Measurements from ENCODE around the gene LZTR1.
"Not testable (repeated sequence)": the region's sequence is repeated elsewhere in the genome, so short reads cannot be mapped to it uniquely, and the experiment has no call there.

LZTR1 gene

DNA sequence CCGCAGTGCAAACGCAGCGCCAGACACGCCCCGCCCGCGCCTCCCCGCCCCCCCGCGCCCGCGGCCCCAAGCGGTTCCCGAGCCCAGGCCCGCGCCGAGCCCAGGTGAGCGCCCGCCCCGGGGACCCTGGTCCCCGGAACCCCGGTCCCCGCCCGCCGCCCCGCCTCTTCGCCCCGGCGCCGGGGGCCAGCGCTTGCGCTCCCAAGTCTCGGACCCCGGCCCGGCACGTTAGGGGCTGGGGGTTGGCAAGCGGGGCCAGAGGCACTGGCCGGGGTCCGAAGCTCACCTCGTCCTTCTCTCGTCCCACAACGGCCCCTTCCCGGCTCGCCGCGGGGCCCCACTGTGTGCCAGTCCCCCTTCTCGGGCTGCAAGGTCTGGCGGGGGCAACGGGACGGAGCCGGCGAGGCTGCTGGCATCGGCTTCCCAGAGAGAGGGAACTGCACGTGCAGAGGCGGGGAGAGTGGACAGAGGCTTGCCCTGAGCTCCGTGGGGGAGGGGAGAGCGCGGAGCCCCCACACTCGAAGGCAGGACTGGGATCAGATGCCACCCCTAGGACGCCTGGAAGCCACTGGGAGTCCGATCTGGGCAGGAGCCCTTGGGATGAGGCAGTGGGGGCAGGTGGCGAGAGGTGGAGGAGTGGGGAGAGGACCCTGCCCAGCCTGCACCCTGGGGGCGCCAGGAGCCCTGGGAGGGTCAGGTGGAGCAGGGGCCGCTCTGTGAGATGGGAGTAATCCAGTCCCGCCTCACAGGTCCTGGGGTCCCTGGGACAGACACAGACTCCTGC, 16.8 kb upstream of the LZTR1 start:
- no peak for DNase-seq (ENCODE audit: extremely low read depth, low read depth)
- TF ChIP-seq, protein P1, sequence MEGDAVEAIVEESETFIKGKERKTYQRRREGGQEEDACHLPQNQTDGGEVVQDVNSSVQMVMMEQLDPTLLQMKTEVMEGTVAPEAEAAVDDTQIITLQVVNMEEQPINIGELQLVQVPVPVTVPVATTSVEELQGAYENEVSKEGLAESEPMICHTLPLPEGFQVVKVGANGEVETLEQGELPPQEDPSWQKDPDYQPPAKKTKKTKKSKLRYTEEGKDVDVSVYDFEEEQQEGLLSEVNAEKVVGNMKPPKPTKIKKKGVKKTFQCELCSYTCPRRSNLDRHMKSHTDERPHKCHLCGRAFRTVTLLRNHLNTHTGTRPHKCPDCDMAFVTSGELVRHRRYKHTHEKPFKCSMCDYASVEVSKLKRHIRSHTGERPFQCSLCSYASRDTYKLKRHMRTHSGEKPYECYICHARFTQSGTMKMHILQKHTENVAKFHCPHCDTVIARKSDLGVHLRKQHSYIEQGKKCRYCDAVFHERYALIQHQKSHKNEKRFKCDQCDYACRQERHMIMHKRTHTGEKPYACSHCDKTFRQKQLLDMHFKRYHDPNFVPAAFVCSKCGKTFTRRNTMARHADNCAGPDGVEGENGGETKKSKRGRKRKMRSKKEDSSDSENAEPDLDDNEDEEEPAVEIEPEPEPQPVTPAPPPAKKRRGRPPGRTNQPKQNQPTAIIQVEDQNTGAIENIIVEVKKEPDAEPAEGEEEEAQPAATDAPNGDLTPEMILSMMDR (IDR thresholded peaks at IDR 0.05; ENCODE audit: low read depth, low read length) = no peak

- TF ChIP-seq, protein P1 (IDR thresholded peaks at IDR 0.05; ENCODE audit: low read depth, low read length) = no peak
- DNase-seq (ENCODE audit: extremely low read depth, low read depth) = no peak
Observed at GRCh38 chr22:20965888-20966855, 15.9 kb upstream of the LZTR1 start.

DNA sequence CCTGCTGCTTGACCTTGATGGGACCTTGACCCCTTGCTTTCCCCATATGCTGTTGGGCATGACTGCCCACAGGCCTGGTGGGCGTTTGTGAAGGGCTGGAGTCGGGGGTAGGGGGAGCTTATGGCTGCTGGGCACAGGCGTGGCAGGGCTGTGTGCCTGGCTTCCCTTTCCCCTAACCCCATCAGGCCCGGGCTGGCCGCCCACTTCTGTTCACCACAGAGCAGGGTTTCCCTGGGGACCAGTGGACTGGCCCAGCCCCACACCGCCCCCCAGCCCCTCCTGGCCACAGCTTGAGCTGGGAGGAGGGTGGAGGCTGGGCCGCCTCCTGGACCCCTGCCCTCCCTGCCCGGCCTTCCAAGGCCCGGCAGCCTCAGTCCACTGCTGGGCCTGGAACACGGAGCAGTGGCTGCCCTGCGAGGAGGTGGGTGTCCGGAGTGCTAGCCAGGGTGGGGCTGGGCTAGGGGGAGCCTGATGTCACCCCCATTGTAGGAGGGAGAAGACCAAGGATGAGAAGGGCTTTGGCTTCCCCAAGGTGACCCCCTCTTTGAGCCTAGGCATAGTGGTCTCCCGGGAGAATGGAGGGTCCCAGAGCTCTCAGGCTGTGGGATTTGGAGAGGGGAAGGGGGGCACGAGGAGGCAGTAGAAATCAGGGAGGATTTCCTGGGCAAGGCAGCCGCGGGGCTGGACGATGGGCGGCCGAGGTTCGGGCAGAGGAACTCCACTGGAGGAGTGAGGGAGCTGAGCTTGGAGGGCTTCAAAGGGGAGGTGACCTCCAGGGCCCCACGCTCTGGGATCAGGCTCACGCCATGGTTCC, 15.0 kb upstream of the LZTR1 start, which contains the start of gene AIFM3:
Gene AIFM3 (plus strand): TSS at position 373 of the 814 bp plus-strand sequence. CDS start 690 bp downstream, outside the sequence.
- DNase-seq (ENCODE audit: extremely low read depth, low read depth) = no peak
- TF ChIP-seq, protein P1 (IDR thresholded peaks at IDR 0.05; ENCODE audit: low read depth, low read length) = no peak

DNA sequence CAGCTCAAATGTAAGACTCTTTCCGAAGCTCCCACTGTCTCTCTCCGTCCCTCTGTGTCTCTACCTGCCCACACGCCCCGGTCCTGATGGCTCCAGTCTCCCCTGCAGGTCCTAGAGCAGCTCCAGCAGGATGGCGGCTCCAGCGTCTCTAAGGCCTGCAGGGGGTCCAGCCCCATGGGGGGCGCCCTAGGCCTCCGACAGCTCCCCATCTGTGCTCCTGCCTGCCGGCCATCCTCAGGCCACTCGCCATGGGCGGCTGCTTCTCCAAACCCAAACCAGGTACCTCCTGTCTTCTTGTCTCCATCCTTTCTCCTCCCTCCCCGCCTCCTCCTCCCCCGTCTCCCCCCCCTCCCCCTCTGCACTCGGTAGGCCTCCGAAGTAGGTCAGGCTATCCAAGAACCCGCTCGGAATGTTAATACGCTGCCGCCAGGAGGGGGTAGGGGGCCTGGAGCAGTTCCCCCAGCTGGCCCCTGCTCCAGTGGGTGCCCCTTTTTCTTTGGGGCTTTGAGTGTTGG, 14.3 kb upstream of the LZTR1 start:
- TF ChIP-seq, protein P1 (IDR thresholded peaks at IDR 0.05; ENCODE audit: low read depth, low read length) = no peak
- DNase-seq (ENCODE audit: extremely low read depth, low read depth) = no peak

- DNase-seq (ENCODE audit: extremely low read depth, low read depth) = no peak
- TF ChIP-seq, protein P1 (IDR thresholded peaks at IDR 0.05; ENCODE audit: low read depth, low read length) = no peak
Observed at GRCh38 chr22:20968281-20968977, 13.7 kb upstream of the LZTR1 start.

DNA sequence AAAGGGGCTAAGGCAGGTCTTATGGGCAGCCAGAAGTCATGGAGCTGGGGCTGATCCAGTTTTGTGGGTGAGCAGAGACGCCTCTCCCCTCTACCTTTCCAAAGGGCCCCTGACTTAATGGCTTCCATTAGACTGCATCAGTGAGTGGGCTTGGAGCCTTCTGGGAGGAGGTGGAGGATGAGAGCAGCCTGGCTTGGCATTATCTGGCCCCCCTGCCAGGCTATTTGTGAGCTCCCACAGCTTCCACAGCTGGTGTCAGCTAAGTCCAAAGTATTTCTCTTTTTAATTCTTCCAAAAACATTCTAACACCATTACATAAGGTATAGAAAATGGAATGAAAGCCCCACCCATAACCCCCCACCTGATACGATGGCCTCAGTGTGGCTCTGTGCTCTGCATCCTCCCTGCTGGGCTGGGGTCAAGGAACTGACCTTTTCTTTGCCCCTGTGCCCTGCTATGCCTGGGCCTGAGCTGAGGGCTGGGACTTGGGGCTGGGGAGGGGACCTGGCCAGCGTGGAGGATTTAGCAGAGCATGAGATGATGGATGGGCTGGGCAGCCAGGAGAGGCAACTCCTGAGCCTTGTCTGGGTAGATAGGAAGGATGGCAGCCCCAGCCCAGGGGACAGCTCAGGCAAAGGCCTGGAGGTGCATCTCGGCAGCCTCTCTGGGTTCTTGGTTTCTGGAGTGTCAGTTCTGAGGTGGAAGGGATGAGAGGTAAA, 11.0 kb upstream of the LZTR1 start:
- TF ChIP-seq, protein P1 (IDR thresholded peaks at IDR 0.05; ENCODE audit: low read depth, low read length) = no peak
- DNase-seq (ENCODE audit: extremely low read depth, low read depth) = no peak

DNA sequence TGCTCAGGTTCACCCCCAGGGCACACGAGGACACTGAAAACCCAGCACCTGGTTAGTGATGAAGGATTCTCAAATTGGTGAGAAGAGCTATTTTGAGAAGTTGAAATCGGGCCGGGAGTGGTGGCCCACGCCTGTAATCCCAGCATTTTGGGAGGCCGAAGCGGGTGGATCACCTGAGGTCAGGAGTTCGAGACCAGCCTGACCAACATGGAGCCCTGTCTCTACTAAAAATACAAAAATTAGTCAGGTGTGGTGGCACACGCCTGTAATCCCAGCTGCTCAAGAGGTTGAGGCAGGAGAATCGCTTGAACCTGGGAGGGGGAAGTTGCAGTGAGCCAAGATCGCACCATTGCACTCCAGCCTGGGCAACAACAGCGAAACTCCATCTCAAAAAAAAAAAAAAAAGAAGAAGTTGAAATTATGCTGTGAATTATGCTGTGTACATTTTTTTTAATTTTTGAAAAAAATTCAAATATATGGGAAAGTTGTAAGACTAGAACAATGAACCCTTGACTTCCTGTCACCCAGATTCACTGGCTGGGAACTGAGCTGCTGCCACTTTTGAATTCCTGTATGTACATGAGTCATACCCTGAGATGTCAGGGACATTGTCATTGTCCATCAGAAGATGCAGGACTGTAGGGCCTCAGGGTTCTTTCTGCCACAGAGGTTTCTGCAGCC, 9.9 kb upstream of the LZTR1 start:
- not testable (repeated sequence) for DNase-seq (ENCODE audit: extremely low read depth, low read depth)

All from AG09319 (cell line).